Measurements from ENCODE around the gene ZNF366. TPM values are rescaled to one million over a fixed set of nuclear protein-coding genes. Genes with fewer than 3 reads are reported as not detected.

The ZNF366 gene
- total and polyA plus RNA-seq, 2 of the 13 experiments (the other 11 are each of a cell fraction or from before 2014, with no cell fraction given): not detected

DNA sequence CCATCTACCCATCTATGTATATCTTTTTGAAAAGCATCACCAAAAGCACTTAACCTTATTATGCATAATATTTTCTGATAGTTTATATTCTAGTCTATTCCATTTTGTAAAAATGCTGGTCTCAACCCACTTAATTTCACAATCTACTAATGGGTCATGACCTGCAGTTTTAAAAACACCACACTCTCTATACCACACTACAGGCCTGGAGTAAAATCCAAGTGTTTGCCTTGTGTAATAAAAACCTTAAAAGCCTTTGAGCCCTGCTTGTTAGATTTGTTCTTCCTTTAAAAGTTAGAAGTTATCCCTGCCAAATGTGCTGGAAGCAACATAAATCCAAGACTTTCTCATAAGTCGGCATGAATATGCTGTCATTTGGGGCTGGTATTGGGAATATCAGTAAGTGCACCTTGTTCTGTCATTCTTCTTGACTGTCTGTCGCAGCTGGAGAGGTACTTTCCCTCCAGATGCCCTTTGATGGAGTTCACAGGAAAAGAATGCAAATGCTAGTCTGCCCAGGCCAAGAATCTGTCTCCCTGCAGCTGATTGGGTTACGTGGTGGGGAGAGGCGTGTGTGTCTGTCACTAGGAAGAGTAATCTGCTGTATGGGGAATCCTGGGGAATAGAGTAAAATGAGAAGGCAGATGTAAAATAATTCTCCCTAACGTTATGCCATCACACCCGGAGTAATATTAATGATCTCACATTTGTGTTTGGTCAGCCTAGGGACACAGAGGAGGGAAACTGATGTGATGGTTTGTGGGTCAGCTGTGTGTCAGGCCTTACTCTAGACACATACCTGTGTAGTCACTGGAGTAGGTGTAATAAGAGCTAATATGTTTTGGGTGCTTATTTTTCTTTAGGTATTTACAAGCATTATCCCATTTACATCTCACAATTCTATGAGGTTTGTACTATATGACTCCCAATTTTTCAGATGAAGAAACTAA, 79.4 kb downstream of the ZNF366 start (continued):
- TF ChIP-seq, protein P1, sequence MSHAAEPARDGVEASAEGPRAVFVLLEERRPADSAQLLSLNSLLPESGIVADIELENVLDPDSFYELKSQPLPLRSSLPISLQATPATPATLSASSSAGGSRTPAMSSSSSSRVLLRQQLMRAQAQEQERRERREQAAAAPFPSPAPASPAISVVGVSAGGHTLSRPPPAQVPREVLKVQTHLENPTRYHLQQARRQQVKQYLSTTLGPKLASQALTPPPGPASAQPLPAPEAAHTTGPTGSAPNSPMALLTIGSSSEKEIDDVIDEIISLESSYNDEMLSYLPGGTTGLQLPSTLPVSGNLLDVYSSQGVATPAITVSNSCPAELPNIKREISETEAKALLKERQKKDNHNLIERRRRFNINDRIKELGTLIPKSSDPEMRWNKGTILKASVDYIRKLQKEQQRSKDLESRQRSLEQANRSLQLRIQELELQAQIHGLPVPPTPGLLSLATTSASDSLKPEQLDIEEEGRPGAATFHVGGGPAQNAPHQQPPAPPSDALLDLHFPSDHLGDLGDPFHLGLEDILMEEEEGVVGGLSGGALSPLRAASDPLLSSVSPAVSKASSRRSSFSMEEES (CRISPR knock-in tag; IDR thresholded peaks at IDR 0.05): no peak
- TF ChIP-seq, protein P2, sequence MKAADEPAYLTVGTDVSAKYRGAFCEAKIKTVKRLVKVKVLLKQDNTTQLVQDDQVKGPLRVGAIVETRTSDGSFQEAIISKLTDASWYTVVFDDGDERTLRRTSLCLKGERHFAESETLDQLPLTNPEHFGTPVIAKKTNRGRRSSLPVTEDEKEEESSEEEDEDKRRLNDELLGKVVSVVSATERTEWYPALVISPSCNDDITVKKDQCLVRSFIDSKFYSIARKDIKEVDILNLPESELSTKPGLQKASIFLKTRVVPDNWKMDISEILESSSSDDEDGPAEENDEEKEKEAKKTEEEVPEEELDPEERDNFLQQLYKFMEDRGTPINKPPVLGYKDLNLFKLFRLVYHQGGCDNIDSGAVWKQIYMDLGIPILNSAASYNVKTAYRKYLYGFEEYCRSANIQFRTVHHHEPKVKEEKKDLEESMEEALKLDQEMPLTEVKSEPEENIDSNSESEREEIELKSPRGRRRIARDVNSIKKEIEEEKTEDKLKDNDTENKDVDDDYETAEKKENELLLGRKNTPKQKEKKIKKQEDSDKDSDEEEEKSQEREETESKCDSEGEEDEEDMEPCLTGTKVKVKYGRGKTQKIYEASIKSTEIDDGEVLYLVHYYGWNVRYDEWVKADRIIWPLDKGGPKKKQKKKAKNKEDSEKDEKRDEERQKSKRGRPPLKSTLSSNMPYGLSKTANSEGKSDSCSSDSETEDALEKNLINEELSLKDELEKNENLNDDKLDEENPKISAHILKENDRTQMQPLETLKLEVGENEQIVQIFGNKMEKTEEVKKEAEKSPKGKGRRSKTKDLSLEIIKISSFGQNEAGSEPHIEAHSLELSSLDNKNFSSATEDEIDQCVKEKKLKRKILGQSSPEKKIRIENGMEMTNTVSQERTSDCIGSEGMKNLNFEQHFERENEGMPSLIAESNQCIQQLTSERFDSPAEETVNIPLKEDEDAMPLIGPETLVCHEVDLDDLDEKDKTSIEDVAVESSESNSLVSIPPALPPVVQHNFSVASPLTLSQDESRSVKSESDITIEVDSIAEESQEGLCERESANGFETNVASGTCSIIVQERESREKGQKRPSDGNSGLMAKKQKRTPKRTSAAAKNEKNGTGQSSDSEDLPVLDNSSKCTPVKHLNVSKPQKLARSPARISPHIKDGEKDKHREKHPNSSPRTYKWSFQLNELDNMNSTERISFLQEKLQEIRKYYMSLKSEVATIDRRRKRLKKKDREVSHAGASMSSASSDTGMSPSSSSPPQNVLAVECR (CRISPR knock-in tag; IDR thresholded peaks at IDR 0.05; ENCODE audit: borderline replicate concordance): no peak

DNA sequence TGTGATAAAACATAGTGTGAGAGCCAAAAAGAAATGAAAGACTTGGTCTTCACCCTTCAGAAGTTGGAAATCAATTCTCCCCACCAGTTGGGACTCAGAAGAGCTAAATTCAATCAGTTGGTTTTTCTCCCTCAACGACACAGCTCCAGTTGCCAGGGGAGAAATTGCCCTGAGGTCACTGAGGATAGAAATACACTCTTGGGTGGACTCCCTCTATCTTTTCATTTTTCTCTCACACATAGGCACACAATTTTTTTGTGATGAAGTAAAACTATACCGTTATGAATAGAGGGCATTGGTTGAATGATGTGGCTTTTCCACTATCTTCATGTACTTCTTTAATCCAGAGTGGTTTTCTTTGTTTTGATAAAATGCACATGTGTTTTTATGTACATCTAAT, 80.2 kb downstream of the ZNF366 start:
- TF ChIP-seq CREB1 (IDR thresholded peaks at IDR 0.05) (no peak), CREB1 (CRISPR knock-in tag; IDR thresholded peaks at IDR 0.05) (no peak), FOXO1 (CRISPR knock-in tag; IDR thresholded peaks at IDR 0.05) (no peak)
- ChIA-PET CTCF (ENCODE audit: low intra/inter-chr PET ratio, low total read pairs) (no interaction called here), POLR2A (no interaction called here)
- Histone ChIP-seq H3K27ac (ENCODE audit: extremely low read length, insufficient read depth, low read length) (no peak overlapping the region), H3K27me3 (ENCODE audit: control insufficient read depth in 1 of 2, insufficient read depth in 2 of 2, low read length in 2 of 2) (no peaks in the 10 kb centered on the region), H3K4me3 (replicated peaks in 1 of 3; ENCODE audit: insufficient read depth in 1 of 3, low read depth in 2 of 3, low read length in 3 of 3) (no peak overlapping the region), H2AFZ (ENCODE audit: low read length) (no peak overlapping the region), H3K4me2 (ENCODE audit: low read depth, low read length) (no peak overlapping the region), H3K4me1 (ENCODE audit: insufficient read depth, low read length) (no peaks in the 10 kb centered on the region), H3K36me3 (replicated peaks in 1 of 2; ENCODE audit: control insufficient read depth in 1 of 2, insufficient read depth in 2 of 2, low read length in 2 of 2) (no peaks in the 10 kb centered on the region), H3K9me3 (ENCODE audit: low read length) (no peaks in the 10 kb centered on the region), H4K20me1 (ENCODE audit: insufficient read depth, low read length) (no peaks in the 10 kb centered on the region), H3K9ac (ENCODE audit: insufficient read depth, low read depth, low read length) (no peak overlapping the region), H3K79me2 (ENCODE audit: insufficient read depth, low read length) (no peaks in the 10 kb centered on the region)
- ATAC-seq (no peak), DNase-seq (ENCODE audit: low spot score) (no peak), FAIRE-seq (no peak)
- no TSS peak for BruUV-seq (replicated peaks)
- WGBS (ENCODE audit: low lambda C conversion rate): 7% methylated on average over 2 of the region's 2 CpGs
- in situ Hi-C loops (cut with HindIII; ENCODE audit: extremely low pct_ligation_motif_present, low pct_unique_long_range_greater_than_20kb) (no loop called here), intact Hi-C loops (cut with micrococcal nuclease; ENCODE audit: unreplicated experiment) (no loop called here)

Data from HepG2 (cell line).